ENCODE data around the gene MB21D2. TPM values are rescaled to one million over a fixed set of nuclear protein-coding genes. Genes with fewer than 3 reads are reported as not detected.

Gene MB21D2
- total and polyA plus RNA-seq, 7 experiments from 2014 or later = 1.7 to 21.5 (median 3.3) TPM

DNA sequence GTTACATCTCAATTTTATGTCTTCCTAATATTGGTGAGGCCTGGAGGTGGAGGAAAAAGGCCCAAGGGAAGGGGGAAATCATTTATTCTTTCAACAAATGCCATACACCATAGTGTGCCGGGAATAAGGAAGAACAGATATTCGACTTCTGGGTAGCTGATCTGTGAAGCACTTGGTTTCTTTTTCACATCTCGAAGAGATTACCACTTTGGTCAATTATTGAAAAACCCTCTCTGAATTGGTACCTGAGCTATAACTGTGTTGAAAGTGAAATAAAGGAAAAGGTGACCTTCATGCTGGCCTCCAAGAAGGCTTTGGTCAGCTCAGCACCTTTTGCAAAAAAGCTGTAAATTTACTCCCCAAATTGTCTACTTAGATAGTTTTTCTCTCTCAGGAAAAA, 14.2 kb upstream of the MB21D2 start:
- Mint-ChIP-seq H3K27me3 (peaks cover 0 to 7% (median 4%) of the 10 kb centered on the region in 5 donors), H3K36me3 (no peaks in the 10 kb centered on the region), H3K4me1 (peaks cover 0 to 15% (median 0%) of the 10 kb centered on the region in 7 donors), H3K4me3 (no peak overlapping the region), H3K27ac (no peak overlapping the region), H3K9me3 (peaks cover 0 to 4% (median 0%) of the 10 kb centered on the region in 11 donors)
- no peak for ATAC-seq
- no peak for DNase-seq
- H3K4me1 ChIP-seq (ENCODE audit: control insufficient read depth in 2 of 2, insufficient read depth in 2 of 2, low read length in 2 of 2) = no peaks in the 10 kb centered on the region
- intact Hi-C loops (cut with micrococcal nuclease) = no loop called here
- no peak overlapping the region for H3K4me3 ChIP-seq (ENCODE audit: low read length)
- ChIA-PET POLR2A (no interaction called here), CTCF (no interaction called here)
- H3K36me3 ChIP-seq (ENCODE audit: control insufficient read depth in 2 of 3, insufficient read depth in 3 of 3, low read length in 3 of 3) = no peaks in the 10 kb centered on the region
- H3K27ac ChIP-seq (ENCODE audit: low read depth, low read length) = no peak overlapping the region
- no peaks in the 10 kb centered on the region for H3K27me3 ChIP-seq (ENCODE audit: control insufficient read depth in 2 of 2, insufficient read depth in 2 of 2, low read length in 2 of 2)
- no peaks in the 10 kb centered on the region for H3K9me3 ChIP-seq (ENCODE audit: control insufficient read depth in 2 of 3, low read length in 3 of 3)

- H3K27me3 Mint-ChIP-seq = peaks cover 0 to 8% (median 4%) of the 10 kb centered on the region in 5 donors
- H3K9me3 ChIP-seq (ENCODE audit: control insufficient read depth in 2 of 3, low read length in 3 of 3) = no peaks in the 10 kb centered on the region
- peaks cover 0 to 15% (median 0%) of the 10 kb centered on the region in 7 donors for H3K4me1 Mint-ChIP-seq
- intact Hi-C loops (cut with micrococcal nuclease) = no loop called here
- no peaks in the 10 kb centered on the region for H3K36me3 Mint-ChIP-seq
- ChIA-PET POLR2A (no interaction called here), CTCF (no interaction called here)
- H3K4me3 Mint-ChIP-seq = no peak overlapping the region
- H3K27ac Mint-ChIP-seq = no peak overlapping the region
- no peaks in the 10 kb centered on the region for H3K4me1 ChIP-seq (ENCODE audit: control insufficient read depth in 2 of 2, insufficient read depth in 2 of 2, low read length in 2 of 2)
- H3K27ac ChIP-seq (ENCODE audit: low read depth, low read length) = no peak overlapping the region
- no peaks in the 10 kb centered on the region for H3K27me3 ChIP-seq (ENCODE audit: control insufficient read depth in 2 of 2, insufficient read depth in 2 of 2, low read length in 2 of 2)
- no peak overlapping the region for H3K4me3 ChIP-seq (ENCODE audit: low read length)
- no peak for DNase-seq
- H3K36me3 ChIP-seq (ENCODE audit: control insufficient read depth in 2 of 3, insufficient read depth in 3 of 3, low read length in 3 of 3) = no peaks in the 10 kb centered on the region
- ATAC-seq = no peak
- peaks cover 0 to 4% (median 0%) of the 10 kb centered on the region in 11 donors for H3K9me3 Mint-ChIP-seq
Observed at GRCh38 chr3:192930577-192930976, 12.9 kb upstream of the MB21D2 start.

GRCh38 chr3:192929755-192930547, 12.3 kb upstream of the MB21D2 start:
- Mint-ChIP-seq H3K27me3 (peaks cover 0 to 8% (median 4%) of the 10 kb centered on the region in 5 donors), H3K9me3 (no peaks in the 10 kb centered on the region), H3K36me3 (no peaks in the 10 kb centered on the region), H3K4me1 (peaks cover 0 to 9% (median 0%) of the 10 kb centered on the region in 7 donors), H3K4me3 (no peak overlapping the region), H3K27ac (no peak overlapping the region)
- Histone ChIP-seq H3K4me3 (ENCODE audit: low read length) (no peak overlapping the region), H3K36me3 (ENCODE audit: control insufficient read depth in 2 of 3, insufficient read depth in 3 of 3, low read length in 3 of 3) (no peaks in the 10 kb centered on the region), H3K4me1 (ENCODE audit: control insufficient read depth in 2 of 2, insufficient read depth in 2 of 2, low read length in 2 of 2) (no peaks in the 10 kb centered on the region), H3K27ac (ENCODE audit: low read depth, low read length) (no peak overlapping the region), H3K9me3 (ENCODE audit: control insufficient read depth in 2 of 3, low read length in 3 of 3) (no peaks in the 10 kb centered on the region), H3K27me3 (ENCODE audit: control insufficient read depth in 2 of 2, insufficient read depth in 2 of 2, low read length in 2 of 2) (no peaks in the 10 kb centered on the region)
- ChIA-PET POLR2A (no interaction called here), CTCF (no interaction called here)
- intact Hi-C loops (cut with micrococcal nuclease) = no loop called here
- ATAC-seq (peak; percentile 68), DNase-seq (no peak)

- ChIA-PET POLR2A (no interaction called here), CTCF (no interaction called here)
- no peaks in the 10 kb centered on the region for H3K9me3 ChIP-seq (ENCODE audit: control insufficient read depth in 2 of 3, low read length in 3 of 3)
- H3K4me3 ChIP-seq (ENCODE audit: low read length) = no peak overlapping the region
- Mint-ChIP-seq H3K27me3 (peaks cover 0 to 11% (median 4%) of the 10 kb centered on the region in 5 donors), H3K27ac (no peak overlapping the region), H3K9me3 (no peaks in the 10 kb centered on the region), H3K4me1 (peaks cover 0 to 8% (median 0%) of the 10 kb centered on the region in 7 donors), H3K4me3 (no peak overlapping the region), H3K36me3 (no peaks in the 10 kb centered on the region)
- H3K36me3 ChIP-seq (ENCODE audit: control insufficient read depth in 2 of 3, insufficient read depth in 3 of 3, low read length in 3 of 3) = no peaks in the 10 kb centered on the region
- intact Hi-C loops (cut with micrococcal nuclease) = no loop called here
- no peaks in the 10 kb centered on the region for H3K27me3 ChIP-seq (ENCODE audit: control insufficient read depth in 2 of 2, insufficient read depth in 2 of 2, low read length in 2 of 2)
- no peak for DNase-seq
- H3K27ac ChIP-seq (ENCODE audit: low read depth, low read length) = no peak overlapping the region
- H3K4me1 ChIP-seq (ENCODE audit: control insufficient read depth in 2 of 2, insufficient read depth in 2 of 2, low read length in 2 of 2) = no peaks in the 10 kb centered on the region
- ATAC-seq = no peak
Observed at GRCh38 chr3:192929146-192929545, 11.5 kb upstream of the MB21D2 start.

DNA sequence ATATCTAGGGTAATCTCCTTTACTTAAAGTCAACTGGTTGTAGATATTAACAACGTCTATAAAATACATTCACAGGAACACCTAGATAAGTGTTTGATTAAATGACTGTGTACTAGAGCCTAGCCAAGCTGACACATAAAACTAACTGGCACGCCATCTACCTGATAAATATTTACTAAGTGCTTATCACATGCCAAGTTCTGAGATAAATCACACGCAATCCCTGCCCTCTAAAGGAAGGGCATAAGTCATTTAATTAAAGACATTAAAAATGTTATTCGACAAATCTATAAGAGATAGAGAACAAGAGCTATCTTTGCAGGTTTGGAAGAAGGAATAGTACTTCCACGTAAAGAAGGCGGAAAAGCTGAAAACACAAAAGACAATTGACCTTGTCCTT, 11.1 kb upstream of the MB21D2 start:
- H3K27ac ChIP-seq (ENCODE audit: low read depth, low read length) = no peak overlapping the region
- H3K9me3 ChIP-seq (ENCODE audit: control insufficient read depth in 2 of 3, low read length in 3 of 3) = no peaks in the 10 kb centered on the region
- CTCF ChIA-PET = no interaction called here
- H3K27ac Mint-ChIP-seq = no peak overlapping the region
- ATAC-seq (no peak), DNase-seq (no peak)
- peaks cover 0 to 8% (median 0%) of the 10 kb centered on the region in 7 donors for H3K4me1 Mint-ChIP-seq
- H3K36me3 Mint-ChIP-seq = no peaks in the 10 kb centered on the region
- H3K27me3 ChIP-seq (ENCODE audit: control insufficient read depth in 2 of 2, insufficient read depth in 2 of 2, low read length in 2 of 2) = no peaks in the 10 kb centered on the region
- POLR2A ChIA-PET = no interaction called here
- intact Hi-C loops (cut with micrococcal nuclease) = no loop called here
- no peaks in the 10 kb centered on the region for H3K9me3 Mint-ChIP-seq
- no peak overlapping the region for H3K4me3 Mint-ChIP-seq
- no peaks in the 10 kb centered on the region for H3K36me3 ChIP-seq (ENCODE audit: control insufficient read depth in 2 of 3, insufficient read depth in 3 of 3, low read length in 3 of 3)
- no peaks in the 10 kb centered on the region for H3K4me1 ChIP-seq (ENCODE audit: control insufficient read depth in 2 of 2, insufficient read depth in 2 of 2, low read length in 2 of 2)
- H3K4me3 ChIP-seq (ENCODE audit: low read length) = no peak overlapping the region
- H3K27me3 Mint-ChIP-seq = peaks cover 0 to 12% (median 4%) of the 10 kb centered on the region in 5 donors

- POLR2A ChIA-PET = no interaction called here
- intact Hi-C loops (cut with micrococcal nuclease) = no loop called here
- H3K36me3 ChIP-seq (ENCODE audit: control insufficient read depth in 2 of 3, insufficient read depth in 3 of 3, low read length in 3 of 3) = no peaks in the 10 kb centered on the region
- peaks cover 0 to 8% (median 0%) of the 10 kb centered on the region in 7 donors for H3K4me1 Mint-ChIP-seq
- H3K27ac ChIP-seq (ENCODE audit: low read depth, low read length) = no peak overlapping the region
- H3K27me3 ChIP-seq (ENCODE audit: control insufficient read depth in 2 of 2, insufficient read depth in 2 of 2, low read length in 2 of 2) = no peaks in the 10 kb centered on the region
- H3K4me3 ChIP-seq (ENCODE audit: low read length) = no peak overlapping the region
- no peaks in the 10 kb centered on the region for H3K4me1 ChIP-seq (ENCODE audit: control insufficient read depth in 2 of 2, insufficient read depth in 2 of 2, low read length in 2 of 2)
- no peak for DNase-seq
- H3K36me3 Mint-ChIP-seq = no peaks in the 10 kb centered on the region
- CTCF ChIA-PET = no interaction called here
- no peak overlapping the region for H3K27ac Mint-ChIP-seq
- H3K9me3 Mint-ChIP-seq = no peaks in the 10 kb centered on the region
- ATAC-seq = no peak
- no peak overlapping the region for H3K4me3 Mint-ChIP-seq
- peaks cover 0 to 16% (median 4%) of the 10 kb centered on the region in 5 donors for H3K27me3 Mint-ChIP-seq
- H3K9me3 ChIP-seq (ENCODE audit: control insufficient read depth in 2 of 3, low read length in 3 of 3) = no peaks in the 10 kb centered on the region
Observed at GRCh38 chr3:192928016-192928415, 10.4 kb upstream of the MB21D2 start.

DNA sequence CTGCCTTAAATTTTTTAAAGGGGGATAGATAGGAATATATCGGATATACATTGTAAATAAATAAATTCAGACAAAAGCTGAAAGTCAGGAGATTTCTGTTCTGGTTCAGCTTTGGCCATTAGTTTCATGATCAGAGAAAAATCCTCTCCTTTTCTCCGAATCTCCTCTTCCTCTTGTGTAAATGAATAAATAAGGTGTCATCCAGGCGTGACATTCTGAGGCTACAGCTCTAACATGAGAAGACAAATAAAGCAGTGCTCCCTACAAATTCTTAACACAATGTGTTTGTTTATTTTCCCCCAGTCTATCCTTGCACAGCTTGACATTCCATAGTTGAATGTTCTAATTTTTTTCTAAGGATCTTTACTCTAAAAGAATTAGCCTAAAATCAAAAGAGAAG, 9.4 kb upstream of the MB21D2 start:
- Histone ChIP-seq H3K4me3 (ENCODE audit: low read length) (no peak overlapping the region), H3K9me3 (ENCODE audit: control insufficient read depth in 2 of 3, low read length in 3 of 3) (no peaks in the 10 kb centered on the region), H3K27me3 (ENCODE audit: control insufficient read depth in 2 of 2, insufficient read depth in 2 of 2, low read length in 2 of 2) (no peaks in the 10 kb centered on the region), H3K36me3 (ENCODE audit: control insufficient read depth in 2 of 3, insufficient read depth in 3 of 3, low read length in 3 of 3) (no peaks in the 10 kb centered on the region), H3K4me1 (ENCODE audit: control insufficient read depth in 2 of 2, insufficient read depth in 2 of 2, low read length in 2 of 2) (no peaks in the 10 kb centered on the region), H3K27ac (ENCODE audit: low read depth, low read length) (no peak overlapping the region)
- H3K4me1 Mint-ChIP-seq = peaks cover 0 to 8% (median 0%) of the 10 kb centered on the region in 7 donors
- no peak overlapping the region for H3K4me3 Mint-ChIP-seq
- H3K27me3 Mint-ChIP-seq = peaks cover 0 to 16% (median 4%) of the 10 kb centered on the region in 5 donors
- DNase-seq = no peak
- intact Hi-C loops (cut with micrococcal nuclease) = no loop called here
- no peaks in the 10 kb centered on the region for H3K36me3 Mint-ChIP-seq
- H3K9me3 Mint-ChIP-seq = no peaks in the 10 kb centered on the region
- ATAC-seq = no peak
- ChIA-PET CTCF (no interaction called here), POLR2A (no interaction called here)
- no peak overlapping the region for H3K27ac Mint-ChIP-seq

All from naive thymus-derived CD4-positive, alpha-beta T cell (primary cell).